Measurements from ENCODE around the gene ACLY.
"Not testable (repeated sequence)": the region's sequence is repeated elsewhere in the genome, so short reads cannot be mapped to it uniquely, and the experiment has no call there.

Gene ACLY

DNA sequence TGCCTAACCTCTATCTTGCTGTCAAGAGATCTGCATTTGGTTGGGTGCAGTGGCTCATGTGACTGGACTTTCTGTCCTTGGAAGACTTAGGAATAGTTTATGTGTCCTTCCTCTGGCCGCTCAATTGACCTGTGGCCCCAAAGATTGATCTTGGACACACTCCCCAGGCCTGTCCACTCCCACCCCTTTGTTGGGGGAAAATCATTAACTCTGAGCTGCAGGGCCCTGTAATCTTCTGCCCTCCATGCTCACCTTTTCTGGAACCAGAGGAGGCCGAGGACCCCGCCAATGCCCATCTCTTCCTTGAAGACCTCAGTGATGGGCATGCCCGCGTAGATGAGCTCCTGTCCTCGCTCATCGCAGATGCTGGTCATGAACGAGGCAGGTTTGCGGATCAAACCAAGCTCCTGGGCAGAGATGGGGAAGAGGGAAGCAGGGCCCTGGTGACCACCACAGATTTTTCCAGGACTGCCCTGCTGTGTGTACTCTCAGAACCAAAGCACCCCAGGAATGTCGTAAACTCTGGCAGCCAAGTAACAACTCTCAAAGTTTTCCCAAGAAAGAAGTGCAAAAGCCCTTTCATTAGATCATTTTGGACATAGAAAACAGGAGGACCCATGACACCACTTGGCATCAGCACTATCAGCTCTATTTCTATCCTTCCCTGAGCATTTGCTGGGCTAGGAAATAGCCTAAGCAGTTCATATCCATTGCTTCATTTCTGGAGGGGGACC lies 45.0 kb downstream of the ACLY start:
- no peak for DNase-seq (ENCODE audit: low read depth in 3 of 3)

DNA sequence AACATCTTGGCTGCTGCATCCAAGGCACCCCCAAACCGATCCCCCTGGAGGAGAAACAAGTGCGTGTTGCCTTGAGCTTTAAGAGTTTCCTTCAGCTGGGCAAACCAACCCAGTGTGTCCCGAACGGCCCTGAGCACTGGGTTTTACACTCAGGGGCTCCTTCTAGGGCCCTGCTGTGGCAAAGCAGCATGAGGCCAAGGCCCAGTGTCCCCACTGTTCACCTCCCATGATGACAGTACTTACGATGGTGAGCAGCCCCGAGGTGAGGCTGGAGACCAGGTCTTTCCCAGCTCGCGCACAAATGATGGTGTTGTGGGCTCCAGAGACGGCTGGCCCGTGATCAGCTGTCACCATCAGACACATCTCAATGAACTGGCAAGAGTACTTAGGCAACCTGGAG lies 47.0 kb downstream of the ACLY start:
- DNase-seq (ENCODE audit: low read depth in 3 of 3), result no peak

DNA sequence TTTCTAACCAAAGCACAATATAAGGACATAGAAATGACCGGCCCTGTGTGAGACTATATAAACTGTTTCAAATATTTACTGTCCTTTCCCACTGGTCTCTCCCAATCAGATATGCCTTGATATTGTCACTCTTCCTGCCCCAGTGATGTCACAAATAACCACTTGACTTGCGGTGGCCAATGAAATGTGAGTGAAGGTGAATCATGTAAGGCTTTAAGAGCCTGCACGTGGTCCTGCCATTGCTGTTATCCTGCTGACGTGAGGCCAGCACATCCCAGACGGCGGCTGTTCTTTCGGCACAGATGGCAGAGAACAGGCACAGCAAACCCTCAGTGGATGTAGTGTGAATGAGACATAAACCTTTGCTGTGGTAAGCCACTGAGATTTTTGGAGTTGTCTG lies 48.1 kb downstream of the ACLY start:
- DNase-seq (ENCODE audit: low read depth in 3 of 3), result no peak

DNA sequence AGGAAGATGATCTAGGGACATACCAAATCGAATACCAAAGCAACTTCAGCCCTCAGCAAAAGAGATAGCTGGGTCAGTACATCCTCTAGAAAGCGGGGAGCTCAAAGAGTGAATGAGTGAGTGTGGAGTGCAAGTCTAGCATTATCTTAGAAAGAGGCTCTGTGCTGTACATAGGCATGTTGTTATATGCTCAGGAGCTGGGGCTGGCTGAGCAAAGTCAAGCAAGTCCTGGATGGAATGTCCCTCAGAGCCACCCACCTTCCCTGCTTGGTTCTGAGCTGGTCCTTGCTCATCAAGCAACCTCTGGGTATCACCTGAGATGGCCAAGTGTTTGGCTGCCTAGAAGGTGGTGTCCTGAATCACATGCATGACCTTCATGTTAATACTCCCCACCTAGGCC lies 48.7 kb downstream of the ACLY start:
- DNase-seq (ENCODE audit: low read depth in 3 of 3), result no peak

DNA sequence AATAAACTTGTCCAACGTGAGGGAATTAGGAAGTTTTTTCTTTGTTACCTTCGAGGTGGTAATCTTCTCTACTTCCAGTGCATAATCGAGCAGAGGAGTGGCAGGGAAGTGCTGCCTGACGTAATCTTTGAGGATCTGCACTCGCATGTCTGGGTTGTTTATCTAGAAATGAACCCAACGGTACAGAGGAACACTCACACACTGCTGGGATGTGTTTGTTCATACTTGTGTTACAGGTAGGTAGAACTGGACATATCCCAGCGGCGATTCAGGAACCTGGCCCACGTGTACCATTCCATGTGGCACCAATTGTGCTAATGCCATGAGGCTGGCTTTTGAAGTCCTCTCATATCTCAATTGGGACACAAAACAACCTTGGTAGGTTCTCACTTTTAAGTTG lies 49.3 kb downstream of the ACLY start:
- no peak for DNase-seq (ENCODE audit: low read depth in 3 of 3)

DNA sequence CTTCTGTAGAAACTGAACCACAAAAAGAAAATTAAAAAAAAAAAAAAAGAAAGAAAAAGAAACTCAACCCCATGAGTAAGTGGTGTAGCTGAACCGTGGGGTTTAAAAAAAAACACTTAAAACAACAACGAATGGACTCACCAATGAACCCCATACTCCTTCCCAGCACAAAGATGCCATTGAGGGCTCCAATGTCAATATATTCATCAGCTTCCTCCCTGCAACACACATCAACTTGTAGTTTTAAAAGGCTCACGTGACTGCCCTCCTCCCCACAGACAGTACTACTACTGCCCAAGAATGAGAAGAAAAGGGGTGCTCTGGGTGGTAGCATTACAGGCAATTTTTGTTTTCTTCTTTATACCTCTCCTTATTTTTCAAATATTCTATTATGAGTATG lies 50.2 kb downstream of the ACLY start:
- no peak for DNase-seq (ENCODE audit: low read depth in 3 of 3)

DNA sequence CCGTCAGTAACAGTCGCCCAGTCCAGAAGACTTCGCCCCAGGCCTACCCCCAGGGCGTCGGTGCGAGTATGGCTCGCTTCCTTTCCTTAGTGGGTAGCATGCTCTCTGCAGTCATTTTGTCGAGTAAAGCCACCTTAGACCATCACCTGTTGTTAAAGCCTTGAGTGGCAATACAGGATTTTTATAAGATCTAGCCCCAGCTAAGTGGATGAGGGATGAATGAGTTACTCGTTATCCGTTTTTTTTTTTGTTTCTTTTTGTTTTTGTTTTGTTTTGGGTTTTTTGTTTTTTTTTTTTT lies 53.2 kb downstream of the ACLY start:
- DNase-seq (ENCODE audit: low read depth in 3 of 3), result no peak

DNA sequence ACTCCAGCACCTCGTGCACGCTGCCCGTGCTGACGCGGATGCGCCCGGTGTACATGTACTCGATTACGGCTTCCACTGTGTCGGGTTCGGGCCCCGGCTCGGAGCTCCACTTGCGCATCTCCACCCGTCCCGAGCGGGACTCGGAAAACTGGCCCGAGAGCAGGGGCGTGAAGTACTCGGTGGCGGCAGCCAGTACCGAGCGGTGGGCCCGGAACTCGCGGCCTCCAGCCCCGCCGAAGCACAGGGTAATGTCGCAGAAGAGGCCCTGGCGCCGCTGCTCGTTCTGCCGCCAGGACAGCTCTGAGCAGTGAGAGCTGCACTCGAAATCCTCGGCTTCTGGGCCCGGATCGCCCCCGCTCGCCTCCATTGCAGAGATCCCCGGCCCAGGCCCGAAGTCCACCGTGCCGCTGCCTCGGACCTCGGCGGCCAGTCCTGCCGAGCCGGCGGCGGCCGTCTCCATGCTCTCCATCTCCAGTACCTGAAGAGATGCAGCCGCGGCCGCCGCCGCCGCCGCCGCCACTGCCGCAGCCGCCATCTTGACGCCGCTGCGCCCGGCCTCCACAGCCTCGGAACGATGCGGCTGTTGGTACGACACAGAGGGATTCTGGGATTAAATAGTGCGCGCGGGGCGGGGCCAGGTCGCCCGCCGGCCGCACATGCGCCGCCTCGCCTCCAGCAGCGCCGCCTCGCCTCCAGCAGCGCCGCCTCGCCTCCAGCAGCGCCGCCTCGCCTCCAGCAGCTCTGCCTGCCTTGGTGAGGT lies 53.7 kb downstream of the ACLY start, which contains the start of gene KLHL11:
TSS of gene KLHL11 (minus strand) at position 588 of the 760 bp plus-strand sequence. CDS start at position 535, 53 bp downstream.
- DNase-seq (ENCODE audit: low read depth in 3 of 3), result peak; percentile 72 to 88 (median 77)

DNA sequence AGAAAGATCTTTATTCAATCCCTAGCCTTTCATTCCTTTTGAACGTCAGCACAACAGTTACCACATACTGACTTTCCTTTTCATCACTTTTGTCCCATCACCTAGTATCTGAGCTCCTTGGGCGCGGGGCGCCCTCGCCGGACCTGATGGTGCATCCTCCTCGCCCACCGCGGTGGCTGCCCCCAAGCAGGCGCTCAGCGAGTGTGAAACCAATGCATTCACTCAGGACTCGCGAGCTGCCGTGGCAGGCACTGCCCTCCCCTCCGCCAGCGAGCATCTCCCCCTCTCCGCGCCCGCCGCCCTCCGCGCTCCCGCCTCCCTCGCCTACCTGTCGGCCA lies 54.3 kb downstream of the ACLY start:
- DNase-seq (ENCODE audit: low read depth in 3 of 3), result no peak

DNA sequence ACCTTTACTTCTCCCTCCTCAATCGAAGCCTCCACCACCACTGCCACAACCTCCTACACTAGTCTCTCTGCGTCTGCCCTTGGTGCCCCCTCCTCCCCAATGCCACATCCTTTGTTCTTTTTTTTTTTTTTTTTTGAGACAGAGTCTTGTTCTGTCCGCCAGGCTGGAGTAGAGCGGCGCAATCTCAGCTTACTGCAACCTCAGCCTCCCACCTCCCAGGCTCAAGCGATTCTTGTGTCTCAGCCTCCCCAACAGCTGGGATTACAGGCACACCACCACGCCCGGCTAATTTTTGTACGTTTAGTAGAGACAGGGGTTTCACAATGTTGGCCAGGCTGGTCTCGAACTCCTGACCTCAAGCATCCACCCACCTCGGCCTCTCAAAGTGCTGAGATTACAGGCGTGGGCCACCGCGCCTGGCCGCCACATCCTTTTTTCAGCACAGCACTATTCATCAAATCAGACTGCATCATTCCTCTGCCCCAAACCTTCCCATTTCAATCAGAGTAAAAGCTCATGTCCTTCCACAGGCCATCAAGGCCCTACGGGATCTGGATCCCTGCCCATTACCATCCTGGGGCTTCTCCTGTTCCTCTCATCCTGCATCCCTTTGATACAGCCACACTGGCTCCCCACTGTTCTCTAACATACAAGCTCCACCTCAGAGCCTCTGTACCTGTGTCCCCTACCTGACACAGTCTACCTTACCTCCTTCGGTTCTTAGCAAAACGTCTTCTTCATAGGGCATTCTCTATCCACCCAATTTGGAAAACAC lies 55.5 kb downstream of the ACLY start:
- DNase-seq (ENCODE audit: low read depth in 3 of 3), result peak in 1 of 3 experiments; percentile 37

DNA sequence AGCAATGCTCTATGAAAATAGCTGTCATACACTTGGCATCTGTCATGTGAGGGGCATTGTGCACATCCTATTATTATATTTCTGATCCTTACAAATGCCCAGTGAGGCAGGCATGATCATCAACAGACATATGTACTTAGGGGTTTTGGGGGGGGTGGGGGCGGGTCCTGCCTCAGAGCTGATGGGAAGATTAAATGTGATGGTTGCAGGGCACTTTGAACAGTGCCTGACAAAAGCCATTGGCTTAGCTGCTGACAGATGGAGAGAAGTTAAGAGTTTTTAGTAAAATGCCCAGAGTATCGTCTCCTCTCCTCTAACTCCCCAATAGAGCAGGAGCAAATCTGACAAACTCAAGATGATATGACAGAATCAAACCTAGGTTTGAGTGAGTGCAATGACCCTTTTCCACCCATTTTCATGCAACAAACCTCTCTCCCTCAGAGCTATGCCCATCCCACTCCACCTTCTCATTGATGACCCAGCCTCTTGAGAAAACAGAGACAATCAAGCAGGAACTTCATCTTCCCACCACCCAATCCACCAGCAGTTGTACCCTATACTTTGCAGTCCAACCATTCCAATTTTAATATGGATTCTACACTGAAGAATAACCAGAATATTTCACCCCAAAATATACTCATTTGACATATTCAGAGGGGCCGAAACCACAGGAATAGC lies 58.4 kb downstream of the ACLY start:
- no peak for DNase-seq (ENCODE audit: low read depth in 3 of 3)

DNA sequence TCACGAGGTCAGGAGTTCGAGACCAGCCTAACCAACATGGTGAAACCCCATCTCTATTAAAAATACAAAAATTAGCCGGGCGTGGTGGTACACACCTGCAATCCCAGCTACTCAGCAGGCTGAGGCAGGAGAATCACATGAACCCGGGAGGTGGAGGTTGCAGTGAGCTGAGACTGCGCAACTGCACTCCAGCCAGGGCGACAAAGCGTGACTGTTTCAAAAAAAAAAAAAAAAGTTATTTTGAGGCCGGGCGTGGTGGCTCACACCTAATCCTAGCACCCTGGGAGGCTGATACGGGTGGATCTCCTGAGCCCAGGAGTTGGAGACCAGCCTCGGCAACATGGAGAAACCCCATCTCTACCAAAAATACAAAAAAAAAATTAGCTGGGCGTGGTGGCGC lies 67.4 kb downstream of the ACLY start:
- DNase-seq (ENCODE audit: low read depth in 3 of 3), result not testable (repeated sequence)

DNA sequence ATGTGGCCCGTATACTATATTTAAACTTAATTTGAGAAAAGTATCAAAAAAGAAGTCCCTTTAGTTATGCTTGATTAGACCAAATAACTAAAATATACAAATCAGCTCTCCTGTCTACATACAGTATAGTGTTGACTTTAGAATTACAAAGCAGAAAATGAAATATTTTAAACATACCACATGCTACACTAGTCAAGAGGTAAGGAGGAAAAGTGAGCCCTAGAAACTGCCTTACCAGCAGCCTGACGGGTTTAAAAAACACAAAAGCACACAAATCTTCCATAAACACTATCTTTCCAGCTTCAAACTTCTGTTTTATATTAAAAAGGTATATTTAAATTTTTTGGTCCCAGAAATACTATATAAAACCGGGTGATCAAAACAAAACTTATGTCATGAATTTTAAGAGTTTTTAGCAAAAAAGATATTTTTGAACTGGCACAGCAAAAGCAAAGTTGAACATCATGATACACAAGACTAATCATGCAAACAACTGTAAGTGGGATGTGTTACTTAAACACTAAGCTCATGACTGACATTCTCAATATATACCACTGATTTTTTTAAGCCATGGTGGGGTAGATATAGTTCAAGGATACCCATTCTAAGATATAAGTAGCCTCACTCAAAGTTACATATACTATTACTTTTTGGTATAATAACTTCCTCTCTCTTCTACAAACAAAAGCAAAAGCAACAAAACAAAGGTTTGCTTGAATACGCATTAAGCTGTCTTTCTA lies 69.3 kb downstream of the ACLY start:
- DNase-seq (ENCODE audit: low read depth in 3 of 3), result no peak

DNA sequence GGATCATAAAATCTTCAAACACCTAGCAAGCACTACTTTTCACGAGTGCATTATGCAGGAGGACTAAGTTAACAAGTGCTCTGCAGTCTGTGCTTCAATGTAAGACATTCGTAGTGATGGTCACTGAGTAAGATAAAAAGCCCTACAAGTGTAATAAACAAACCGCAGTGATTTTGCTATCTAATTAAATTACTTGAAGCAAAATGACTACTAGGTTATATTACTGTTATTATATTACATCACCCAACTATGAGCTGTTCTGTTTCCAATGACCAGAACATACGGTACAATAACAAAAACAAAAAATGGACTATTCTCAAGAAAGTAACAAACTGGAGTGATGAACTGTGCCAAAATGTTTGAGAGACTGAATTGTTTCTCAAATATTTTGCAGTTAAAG lies 70.0 kb downstream of the ACLY start:
- DNase-seq (ENCODE audit: low read depth in 3 of 3), result no peak

DNA sequence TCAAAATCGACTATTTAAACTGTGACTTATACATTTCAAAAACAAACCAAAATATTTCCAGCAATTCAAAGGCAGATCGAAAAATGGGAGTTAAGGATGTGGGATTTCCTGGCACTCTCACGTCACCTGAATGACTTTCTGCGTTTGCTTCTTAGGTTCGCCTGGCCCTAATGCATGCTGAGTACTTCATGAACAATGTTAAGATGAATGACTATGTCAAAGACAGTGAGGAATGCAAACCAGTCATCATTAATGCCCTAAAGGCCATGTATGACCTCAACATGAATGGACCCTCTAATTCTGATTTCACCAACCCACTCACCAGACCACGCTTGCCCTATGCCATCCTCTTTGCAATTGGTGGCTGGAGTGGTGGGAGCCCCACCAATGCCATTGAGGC lies 73.8 kb downstream of the ACLY start:
- no peak for DNase-seq (ENCODE audit: low read depth in 3 of 3)

DNA sequence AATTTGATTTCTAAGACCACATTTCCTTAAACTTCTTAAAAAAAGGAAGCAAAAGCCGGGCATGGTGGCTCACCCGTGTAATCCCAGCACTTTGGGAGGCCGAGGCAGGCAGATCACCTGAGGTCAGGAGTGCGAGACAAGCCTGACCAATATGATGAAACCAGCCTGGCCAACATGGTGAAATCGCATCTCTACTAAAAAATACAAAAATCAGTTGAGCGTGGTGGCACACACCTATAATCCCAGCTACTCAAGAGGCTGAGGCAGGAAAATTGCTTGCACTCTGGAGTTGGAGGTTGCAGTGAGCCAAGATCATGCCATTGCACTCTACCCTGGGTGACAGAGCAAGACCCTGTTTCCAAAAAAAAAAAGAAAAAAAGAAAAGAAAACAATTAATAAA lies 78.0 kb downstream of the ACLY start:
- not testable (repeated sequence) for DNase-seq (ENCODE audit: low read depth in 3 of 3)

DNA sequence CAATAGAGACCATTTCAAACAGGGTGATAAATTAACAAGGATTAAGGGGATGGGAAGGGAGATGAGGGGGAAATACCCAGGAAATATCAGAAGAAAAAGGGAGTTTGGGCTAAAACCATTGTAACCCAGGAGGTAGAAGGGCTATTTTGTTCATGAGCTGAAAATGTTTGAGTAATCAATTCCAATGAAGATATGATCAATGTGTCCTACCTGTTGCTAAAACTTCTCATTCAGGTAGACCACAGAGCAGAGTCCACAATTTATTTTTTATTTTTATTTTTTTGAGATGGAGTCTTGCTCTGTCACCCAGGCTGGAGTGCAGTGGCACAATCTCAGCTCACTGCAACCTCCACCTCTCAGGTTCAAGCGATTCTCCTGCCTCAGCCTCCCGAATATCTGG lies 79.3 kb downstream of the ACLY start:
- not testable (repeated sequence) for DNase-seq (ENCODE audit: low read depth in 3 of 3)

DNA sequence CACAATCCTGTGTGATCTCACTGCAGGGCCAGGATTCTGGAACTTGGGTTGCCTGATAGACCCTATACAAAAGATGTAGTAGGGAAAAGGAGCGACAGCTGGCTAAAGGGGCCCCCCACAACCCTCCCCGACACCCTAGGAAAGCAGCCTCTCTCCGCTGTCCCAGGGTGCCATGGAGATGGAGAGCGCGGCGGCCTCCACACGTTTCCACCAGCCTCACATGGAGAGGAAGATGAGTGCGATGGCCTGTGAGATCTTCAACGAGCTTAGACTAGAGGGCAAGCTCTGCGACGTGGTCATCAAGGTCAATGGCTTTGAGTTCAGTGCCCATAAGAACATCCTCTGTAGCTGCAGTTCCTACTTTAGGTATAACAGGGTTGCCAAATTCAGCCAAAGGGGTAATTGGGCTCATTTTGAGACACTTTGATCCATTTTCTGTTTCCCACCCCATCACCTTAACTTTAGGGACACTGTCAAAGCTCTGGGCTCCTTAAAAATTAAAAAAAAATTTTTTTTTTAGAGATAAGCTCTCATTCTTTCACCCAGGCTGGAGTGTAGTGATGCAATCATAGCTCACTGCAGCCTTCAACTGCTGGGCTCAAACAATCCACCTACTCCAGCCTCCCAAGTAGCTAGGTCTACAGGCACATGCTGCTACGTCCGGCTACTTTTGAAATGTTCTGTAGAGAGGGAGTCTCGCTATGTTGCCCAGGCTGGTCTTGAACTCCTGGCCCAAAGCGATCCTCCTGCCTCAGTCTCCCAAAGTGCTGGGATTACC lies 80.8 kb downstream of the ACLY start, which contains the start of gene KLHL10:
TSS of gene KLHL10 (plus strand) at position 65 of the 778 bp plus-strand sequence. CDS start at position 173, 108 bp downstream.
- no peak for DNase-seq (ENCODE audit: low read depth in 3 of 3)

DNA sequence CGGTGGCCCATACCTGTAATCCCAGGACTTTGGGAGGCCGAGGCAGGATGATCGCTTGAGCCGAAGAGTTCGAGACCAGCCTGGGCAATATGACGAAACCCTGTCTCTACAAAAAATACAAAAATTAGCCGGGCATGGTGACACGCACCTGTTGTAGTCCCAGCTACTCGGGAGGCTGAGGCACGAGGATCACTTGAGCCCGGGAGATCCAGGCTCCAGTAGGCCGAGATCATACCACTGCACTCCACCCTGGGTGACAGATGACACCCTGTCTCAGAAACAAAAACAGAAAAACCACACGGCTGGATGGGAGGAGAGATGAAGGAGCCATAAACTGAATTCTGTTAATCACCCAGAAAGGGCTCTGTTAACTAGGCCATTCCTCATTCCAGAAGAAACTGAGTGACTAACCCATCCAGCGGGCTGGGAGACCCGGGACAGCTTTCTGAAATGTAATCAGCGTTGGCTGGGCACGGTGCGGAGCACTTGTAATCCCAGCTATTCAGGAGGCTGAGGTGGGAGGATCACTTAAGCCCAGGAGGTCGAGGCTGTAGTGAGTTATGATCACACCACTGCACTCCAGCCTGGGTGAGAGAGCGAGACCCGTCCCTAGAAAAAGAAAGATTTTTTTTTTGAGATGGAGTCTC lies 82.1 kb downstream of the ACLY start:
- no peak for DNase-seq (ENCODE audit: low read depth in 3 of 3)
